IMR-90 (cell line): ENCODE data around the gene MRPL20. TPM values are rescaled to one million over a fixed set of nuclear protein-coding genes. Genes with fewer than 3 reads are reported as not detected.
A peak's percentile ranks its signal among the peaks of the same experiment; 100 is the strongest.

ENCODE experiments used
- CTCF ChIP-seq: conservative IDR thresholded peaks from 2 replicates; pipeline ENCODE4 v1.5.1; 2012; ENCODE audit warnings: mild to moderate bottlenecking, low read depth, low read length, improper control_type of control experiment
- FOS ChIP-seq: fragments of 150-350 bp; IDR thresholded peaks from 2 replicates; pipeline ENCODE4 v1.6.1; 2016; ENCODE audit warnings: low read depth, low read length
- RAD21 ChIP-seq: IDR thresholded peaks from 2 replicates; pipeline ENCODE4 v1.6.1; 2012; ENCODE audit warnings: low read length, improper control_type of control experiment
- RCOR1 ChIP-seq: IDR thresholded peaks from 2 replicates; pipeline ENCODE4 v1.6.1; 2012; ENCODE audit warnings: mild to moderate bottlenecking, low read length, improper control_type of control experiment; ENCODE audit not compliant: insufficient replicate concordance
- polyA plus RNA-seq, 3 experiments: library from polyadenylated mRNA; depleted of rRNA; stranded (reverse); fragments of >200 nt; gene quantifications; 2 replicates each; pipeline ENCODE4 v1.2.3, GENCODE V29; 2012; ENCODE audit warnings: low replicate concordance in 1 of 3
- total RNA-seq: library from RNA; depleted of rRNA; stranded (reverse); fragments of >200 nt; gene quantifications from 2 replicates; pipeline ENCODE4 v1.2.3, GENCODE V29; 2012

MRPL20 gene
- total and polyA plus RNA-seq, 2 of the 4 experiments (the other 2 are of a cell fraction): 141 to 157 TPM

DNA sequence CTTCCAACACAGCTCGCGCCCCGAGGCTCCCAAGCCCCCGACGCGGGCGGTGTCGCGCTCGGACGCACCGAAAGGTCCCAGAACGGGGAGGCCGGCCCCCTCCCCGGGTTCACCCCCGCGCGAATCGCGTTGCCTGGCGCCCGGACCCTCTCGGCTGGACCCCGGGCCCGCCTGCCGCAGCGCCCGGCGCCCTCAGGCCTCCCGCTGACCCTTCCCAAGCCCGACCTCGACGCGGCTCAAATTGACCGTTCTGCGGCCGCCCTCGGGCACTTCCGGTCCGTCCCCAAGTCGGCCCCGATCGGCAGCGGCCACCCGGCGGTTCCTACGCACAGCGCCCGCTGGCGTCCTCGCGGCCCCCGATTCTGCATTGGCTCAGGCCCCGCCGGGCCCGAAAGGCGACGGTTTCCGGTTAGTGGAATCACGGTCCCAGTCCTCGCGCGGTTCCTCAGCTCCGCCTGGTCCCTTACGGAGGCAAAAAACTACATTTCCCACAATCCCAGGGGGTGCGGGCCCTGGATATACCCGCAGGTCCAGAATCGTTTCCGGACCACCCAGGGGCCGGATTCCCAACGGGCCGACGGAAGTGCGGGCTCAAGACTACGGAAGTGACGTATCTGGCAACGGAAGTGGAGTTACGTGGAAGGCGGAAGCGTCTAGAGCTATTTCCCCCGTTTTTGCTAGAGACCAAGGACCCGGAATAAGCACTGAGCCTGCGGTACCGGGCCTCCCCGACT is 32.0 kb downstream of the MRPL20 start, which contains the start of gene AURKAIP1 (continued):
- TF ChIP-seq RAD21 (no peak), RCOR1 (no peak), FOS (no peak), CTCF (peak; percentile 59)
